Measurements from ENCODE around the gene PPP1R1C. TPM values are rescaled to one million over a fixed set of nuclear protein-coding genes. Genes with fewer than 3 reads are reported as not detected.

The PPP1R1C gene
- total RNA-seq, 1 donor from 2014 or later, result not detected

DNA sequence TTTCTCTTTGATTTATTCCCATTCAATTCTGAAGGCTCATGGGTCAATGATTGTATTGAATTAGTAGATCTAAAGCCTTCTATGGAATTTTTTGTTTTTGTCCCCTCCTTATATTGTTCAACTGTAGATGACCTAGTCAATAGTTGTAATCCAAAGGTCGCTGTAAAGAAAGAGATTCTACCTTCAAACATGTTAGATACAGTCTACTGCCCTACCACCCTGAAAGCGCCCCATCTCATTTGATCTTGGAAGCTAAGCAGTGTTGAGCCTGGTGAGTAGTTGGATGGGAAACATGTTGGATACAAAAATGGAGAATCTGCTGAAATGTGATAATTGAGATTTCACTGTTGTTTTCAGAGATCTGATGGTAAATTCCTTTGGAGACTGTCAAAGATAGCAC lies 63.0 kb downstream of the PPP1R1C start:
- no peaks in the 10 kb centered on the region for H3K27me3 ChIP-seq
- H3K36me3 ChIP-seq, result no peaks in the 10 kb centered on the region
- no peak for DNase-seq (ENCODE audit: extremely low spot score in 2 of 2)
- H3K9me3 ChIP-seq, result no peaks in the 10 kb centered on the region
- no peak overlapping the region for H3K4me3 ChIP-seq
- intact Hi-C loops (cut with DNase I), result no loop called here
- H3K27ac ChIP-seq, result no peak overlapping the region
- no peaks in the 10 kb centered on the region for H3K4me1 ChIP-seq
- TF ChIP-seq, protein P1, sequence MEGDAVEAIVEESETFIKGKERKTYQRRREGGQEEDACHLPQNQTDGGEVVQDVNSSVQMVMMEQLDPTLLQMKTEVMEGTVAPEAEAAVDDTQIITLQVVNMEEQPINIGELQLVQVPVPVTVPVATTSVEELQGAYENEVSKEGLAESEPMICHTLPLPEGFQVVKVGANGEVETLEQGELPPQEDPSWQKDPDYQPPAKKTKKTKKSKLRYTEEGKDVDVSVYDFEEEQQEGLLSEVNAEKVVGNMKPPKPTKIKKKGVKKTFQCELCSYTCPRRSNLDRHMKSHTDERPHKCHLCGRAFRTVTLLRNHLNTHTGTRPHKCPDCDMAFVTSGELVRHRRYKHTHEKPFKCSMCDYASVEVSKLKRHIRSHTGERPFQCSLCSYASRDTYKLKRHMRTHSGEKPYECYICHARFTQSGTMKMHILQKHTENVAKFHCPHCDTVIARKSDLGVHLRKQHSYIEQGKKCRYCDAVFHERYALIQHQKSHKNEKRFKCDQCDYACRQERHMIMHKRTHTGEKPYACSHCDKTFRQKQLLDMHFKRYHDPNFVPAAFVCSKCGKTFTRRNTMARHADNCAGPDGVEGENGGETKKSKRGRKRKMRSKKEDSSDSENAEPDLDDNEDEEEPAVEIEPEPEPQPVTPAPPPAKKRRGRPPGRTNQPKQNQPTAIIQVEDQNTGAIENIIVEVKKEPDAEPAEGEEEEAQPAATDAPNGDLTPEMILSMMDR (IDR thresholded peaks at IDR 0.05), result no peak
- TF ChIP-seq POLR2A (IDR thresholded peaks at IDR 0.05) (no peak), POLR2AphosphoS5 (IDR thresholded peaks at IDR 0.05; ENCODE audit: insufficient read depth in 1 of 2, low read depth in 1 of 2) (no peak)

DNA sequence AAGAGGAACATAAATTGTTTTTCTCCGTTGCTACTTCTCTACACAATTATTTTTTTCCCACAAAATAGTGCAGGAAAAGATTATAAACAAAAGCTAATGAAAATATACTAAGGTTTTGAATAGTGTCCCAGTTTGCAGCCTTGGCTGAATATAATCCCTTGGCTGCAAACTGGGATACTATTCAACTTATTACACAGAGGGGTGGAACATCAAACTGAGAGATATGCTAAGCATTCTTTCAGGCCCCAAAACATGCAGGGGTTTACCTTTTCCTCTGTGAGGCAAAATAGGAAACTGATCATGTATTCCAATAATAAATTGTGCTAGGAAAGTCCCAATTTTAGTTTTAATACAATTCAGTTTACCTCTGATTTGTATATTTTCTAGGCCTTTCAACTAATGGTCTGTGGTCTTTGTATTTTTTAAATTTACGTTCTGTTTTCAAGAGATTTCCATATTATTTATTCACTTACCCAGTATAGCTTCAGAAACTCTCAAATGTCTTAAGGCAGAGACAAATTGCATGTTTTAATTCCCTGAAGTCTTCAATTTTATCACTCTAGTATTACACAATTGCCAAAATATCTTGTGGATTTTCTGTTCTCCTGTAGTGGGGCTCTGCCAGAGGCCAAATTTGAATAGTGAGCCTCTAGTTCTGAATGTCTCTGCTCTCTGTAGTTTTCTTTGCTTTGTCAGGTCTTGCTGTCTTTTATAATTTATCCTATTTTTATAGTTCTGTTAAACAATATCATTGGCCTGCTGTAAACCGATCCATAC lies 63.9 kb downstream of the PPP1R1C start:
- Histone ChIP-seq H3K4me3 (no peak overlapping the region), H3K27me3 (no peaks in the 10 kb centered on the region), H3K27ac (no peak overlapping the region), H3K4me1 (no peaks in the 10 kb centered on the region), H3K36me3 (no peaks in the 10 kb centered on the region), H3K9me3 (no peaks in the 10 kb centered on the region)
- no peak for DNase-seq (ENCODE audit: extremely low spot score in 2 of 2)
- TF ChIP-seq POLR2A (IDR thresholded peaks at IDR 0.05) (no peak), POLR2AphosphoS5 (IDR thresholded peaks at IDR 0.05; ENCODE audit: insufficient read depth in 1 of 2, low read depth in 1 of 2) (no peak)
- TF ChIP-seq, protein P1 (IDR thresholded peaks at IDR 0.05), result no peak
- intact Hi-C loops (cut with DNase I), result no loop called here

DNA sequence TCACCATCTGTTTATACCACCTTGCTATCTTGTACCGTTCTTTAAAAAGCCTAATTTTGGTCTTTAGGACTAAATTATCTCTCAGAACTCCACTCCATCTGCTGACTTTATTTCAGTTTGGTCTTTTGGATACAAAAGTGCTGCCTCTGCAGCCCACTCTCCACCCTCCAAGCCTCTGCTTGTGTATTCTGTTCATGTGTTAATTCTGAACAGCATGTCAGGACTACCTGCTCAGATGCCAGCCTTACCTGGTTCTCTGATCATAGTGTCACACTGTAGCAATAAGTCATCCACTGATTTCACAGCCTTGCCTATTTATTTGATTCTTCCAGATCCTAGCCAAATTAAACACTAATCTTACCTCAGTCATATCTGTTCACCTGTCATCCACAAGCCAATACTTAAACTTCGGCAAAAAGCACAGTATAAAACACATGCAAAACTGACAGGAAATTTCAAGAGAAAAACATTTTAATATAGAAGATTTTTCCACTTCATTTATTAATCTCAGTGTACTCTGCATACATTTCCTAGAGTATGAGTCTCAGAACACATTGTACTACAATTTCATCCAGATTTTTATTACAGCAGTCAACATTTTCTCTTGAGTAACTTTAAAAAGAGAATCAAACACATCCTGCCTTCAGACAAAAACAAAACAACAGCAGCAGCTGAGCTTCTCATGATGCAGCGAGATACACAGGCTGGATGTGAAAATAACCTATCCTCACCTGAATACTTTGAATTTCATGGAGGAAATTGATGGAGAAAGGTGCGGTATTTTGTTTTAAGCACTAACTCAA lies 64.9 kb downstream of the PPP1R1C start:
- Histone ChIP-seq H3K27ac (no peak overlapping the region), H3K27me3 (no peaks in the 10 kb centered on the region), H3K36me3 (no peaks in the 10 kb centered on the region), H3K4me1 (no peaks in the 10 kb centered on the region), H3K4me3 (no peak overlapping the region), H3K9me3 (no peaks in the 10 kb centered on the region)
- no peak for DNase-seq (ENCODE audit: extremely low spot score in 2 of 2)
- intact Hi-C loops (cut with DNase I), result no loop called here
- TF ChIP-seq, protein P1 (IDR thresholded peaks at IDR 0.05), result no peak
- TF ChIP-seq POLR2A (IDR thresholded peaks at IDR 0.05) (no peak), POLR2AphosphoS5 (IDR thresholded peaks at IDR 0.05; ENCODE audit: insufficient read depth in 1 of 2, low read depth in 1 of 2) (no peak)

DNA sequence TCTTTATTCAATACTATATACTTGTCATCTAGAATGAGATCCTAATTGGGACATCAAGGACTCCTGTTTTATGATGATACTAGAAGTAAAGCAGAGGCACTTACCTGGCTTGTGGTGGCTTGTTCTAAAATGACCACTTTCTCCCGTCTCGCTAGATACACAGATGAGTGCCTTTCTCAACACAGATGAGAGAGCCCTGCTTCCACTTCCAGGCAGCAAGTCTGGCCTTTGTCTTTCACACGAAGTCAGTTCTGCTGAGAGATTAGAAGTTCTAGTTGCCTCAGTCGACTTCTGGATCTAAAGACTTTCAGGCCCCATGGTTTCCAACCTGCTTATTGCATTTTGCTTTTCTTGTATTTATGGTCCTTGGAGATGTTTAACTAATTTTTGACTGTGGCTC lies 70.3 kb downstream of the PPP1R1C start:
- no peak overlapping the region for H3K27ac ChIP-seq
- no peaks in the 10 kb centered on the region for H3K27me3 ChIP-seq
- DNase-seq (ENCODE audit: extremely low spot score in 2 of 2), result no peak
- H3K9me3 ChIP-seq, result no peaks in the 10 kb centered on the region
- no peak overlapping the region for H3K4me3 ChIP-seq
- intact Hi-C loops (cut with DNase I), result no loop called here
- no peaks in the 10 kb centered on the region for H3K36me3 ChIP-seq
- H3K4me1 ChIP-seq, result no peaks in the 10 kb centered on the region
- TF ChIP-seq, protein P1 (IDR thresholded peaks at IDR 0.05), result no peak
- TF ChIP-seq POLR2A (IDR thresholded peaks at IDR 0.05), result no peak
- TF ChIP-seq POLR2AphosphoS5 (IDR thresholded peaks at IDR 0.05; ENCODE audit: insufficient read depth in 1 of 2, low read depth in 1 of 2), result no peak

DNA sequence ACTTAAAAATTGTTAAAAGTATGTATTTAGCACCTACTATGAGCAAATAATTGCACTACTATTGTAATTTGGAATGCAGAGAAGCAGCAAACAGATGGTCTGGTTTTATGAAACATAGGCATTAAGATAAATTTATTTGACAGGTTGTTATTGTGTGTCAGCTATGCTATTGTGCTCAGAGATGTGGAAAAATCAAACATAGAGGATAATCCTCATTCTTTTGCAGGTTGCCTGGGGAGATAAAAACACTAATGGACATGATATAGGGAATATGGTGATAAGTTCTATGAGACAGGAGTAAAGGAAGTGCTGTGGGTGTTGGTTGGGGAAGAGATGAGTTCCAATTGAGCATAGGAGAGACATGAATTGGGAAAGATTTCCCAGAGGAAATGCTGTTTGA lies 71.3 kb downstream of the PPP1R1C start:
- no peak for TF ChIP-seq POLR2AphosphoS5 (IDR thresholded peaks at IDR 0.05; ENCODE audit: insufficient read depth in 1 of 2, low read depth in 1 of 2)
- no peak for TF ChIP-seq POLR2A (IDR thresholded peaks at IDR 0.05)
- TF ChIP-seq, protein P1 (IDR thresholded peaks at IDR 0.05), result no peak

More for the DNA sequence above, 71.3 kb downstream of the PPP1R1C start:
- H3K9me3 ChIP-seq, result no peaks in the 10 kb centered on the region
- H3K4me1 ChIP-seq, result no peaks in the 10 kb centered on the region
- no peak overlapping the region for H3K4me3 ChIP-seq
- no peak overlapping the region for H3K27ac ChIP-seq
- no peaks in the 10 kb centered on the region for H3K36me3 ChIP-seq
- H3K27me3 ChIP-seq, result no peaks in the 10 kb centered on the region
- intact Hi-C loops (cut with DNase I), result no loop called here
- DNase-seq (ENCODE audit: extremely low spot score in 2 of 2), result no peak

All from vagina (tissue), 2 donors.